GM12864 (cell line): ENCODE results near the gene VILL.

ENCODE experiments used
- DNase-seq: peaks from one replicate; pipeline ENCODE4 v3.0.0-alpha.2; 2011; ENCODE audit warnings: low read depth
- H3K4me3 ChIP-seq: 2 replicates; pipeline ENCODE4 v1.5.1; 2011; ENCODE audit warnings: mild to moderate bottlenecking, low read depth, low read length, control low read depth
- TF ChIP-seq, protein P1 (sequence below): IDR thresholded peaks from 2 replicates; pipeline ENCODE4 v1.5.1; 2011; ENCODE audit warnings: low read depth, mild to moderate bottlenecking, moderate library complexity, low read length, control low read depth, inconsistent platforms; ENCODE audit errors: missing control alignments

VILL gene

DNA sequence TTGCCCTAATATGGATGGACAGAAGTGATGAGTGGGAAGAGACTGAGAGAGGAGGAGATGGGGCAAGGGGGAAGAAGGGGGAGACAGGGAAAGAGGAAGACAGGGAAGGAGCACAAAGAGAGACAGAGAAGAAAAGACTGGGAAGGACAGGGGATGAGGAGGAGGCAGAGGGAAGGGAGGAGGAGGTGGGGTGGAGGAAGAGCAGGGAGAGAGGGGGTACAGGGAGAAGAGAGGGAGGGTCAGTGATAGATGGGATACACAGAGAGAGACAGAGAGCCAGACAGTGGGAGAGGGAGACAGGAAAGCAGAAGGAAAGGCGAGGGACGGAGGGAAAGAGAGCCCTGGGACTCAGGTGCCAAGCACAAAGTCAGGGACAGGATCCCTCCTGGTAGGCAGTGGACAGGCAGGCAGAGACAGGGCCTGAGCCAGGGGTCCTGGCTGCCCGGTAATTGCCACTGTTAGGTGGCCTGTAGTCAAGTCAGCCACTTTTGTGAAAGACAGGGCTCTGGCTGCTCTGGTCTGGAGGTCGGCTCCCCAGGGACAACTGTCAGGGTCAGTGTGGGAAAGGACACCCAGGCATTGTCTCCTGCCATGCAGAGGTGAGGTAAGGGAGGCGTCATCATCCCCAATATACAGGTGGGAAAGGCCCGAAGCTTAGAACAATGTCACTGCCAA lies 9.8 kb downstream of the VILL start:
- TF ChIP-seq, protein P1, sequence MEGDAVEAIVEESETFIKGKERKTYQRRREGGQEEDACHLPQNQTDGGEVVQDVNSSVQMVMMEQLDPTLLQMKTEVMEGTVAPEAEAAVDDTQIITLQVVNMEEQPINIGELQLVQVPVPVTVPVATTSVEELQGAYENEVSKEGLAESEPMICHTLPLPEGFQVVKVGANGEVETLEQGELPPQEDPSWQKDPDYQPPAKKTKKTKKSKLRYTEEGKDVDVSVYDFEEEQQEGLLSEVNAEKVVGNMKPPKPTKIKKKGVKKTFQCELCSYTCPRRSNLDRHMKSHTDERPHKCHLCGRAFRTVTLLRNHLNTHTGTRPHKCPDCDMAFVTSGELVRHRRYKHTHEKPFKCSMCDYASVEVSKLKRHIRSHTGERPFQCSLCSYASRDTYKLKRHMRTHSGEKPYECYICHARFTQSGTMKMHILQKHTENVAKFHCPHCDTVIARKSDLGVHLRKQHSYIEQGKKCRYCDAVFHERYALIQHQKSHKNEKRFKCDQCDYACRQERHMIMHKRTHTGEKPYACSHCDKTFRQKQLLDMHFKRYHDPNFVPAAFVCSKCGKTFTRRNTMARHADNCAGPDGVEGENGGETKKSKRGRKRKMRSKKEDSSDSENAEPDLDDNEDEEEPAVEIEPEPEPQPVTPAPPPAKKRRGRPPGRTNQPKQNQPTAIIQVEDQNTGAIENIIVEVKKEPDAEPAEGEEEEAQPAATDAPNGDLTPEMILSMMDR: no peak
- no peak overlapping the region for H3K4me3 ChIP-seq
- no peak for DNase-seq

DNA sequence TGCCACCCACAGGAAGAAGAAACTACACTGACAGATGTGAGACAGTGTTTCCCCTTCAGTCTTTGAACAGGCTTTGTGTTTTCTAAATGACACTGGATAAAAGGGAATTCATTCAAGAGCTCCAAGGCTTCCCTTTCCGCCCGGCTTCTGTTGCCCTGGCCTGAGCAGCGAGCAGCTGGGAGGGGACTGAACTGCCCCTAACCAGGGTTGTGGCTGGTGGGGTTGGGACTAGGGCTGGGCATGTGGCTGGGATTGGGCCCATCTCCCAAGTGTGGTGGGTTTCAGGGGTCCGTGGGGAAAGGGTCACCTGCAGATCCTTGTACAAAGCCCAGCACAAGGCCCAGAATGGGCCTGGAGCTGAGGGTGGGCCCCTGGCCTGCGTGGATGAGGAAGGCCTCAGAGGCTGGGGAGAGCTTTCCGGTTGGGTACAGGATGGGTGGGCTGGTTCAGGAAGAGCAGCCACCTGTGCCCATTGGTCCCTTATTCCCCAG lies 10.4 kb downstream of the VILL start:
- DNase-seq: no peak
- TF ChIP-seq, protein P1: no peak
- no peak overlapping the region for H3K4me3 ChIP-seq

DNA sequence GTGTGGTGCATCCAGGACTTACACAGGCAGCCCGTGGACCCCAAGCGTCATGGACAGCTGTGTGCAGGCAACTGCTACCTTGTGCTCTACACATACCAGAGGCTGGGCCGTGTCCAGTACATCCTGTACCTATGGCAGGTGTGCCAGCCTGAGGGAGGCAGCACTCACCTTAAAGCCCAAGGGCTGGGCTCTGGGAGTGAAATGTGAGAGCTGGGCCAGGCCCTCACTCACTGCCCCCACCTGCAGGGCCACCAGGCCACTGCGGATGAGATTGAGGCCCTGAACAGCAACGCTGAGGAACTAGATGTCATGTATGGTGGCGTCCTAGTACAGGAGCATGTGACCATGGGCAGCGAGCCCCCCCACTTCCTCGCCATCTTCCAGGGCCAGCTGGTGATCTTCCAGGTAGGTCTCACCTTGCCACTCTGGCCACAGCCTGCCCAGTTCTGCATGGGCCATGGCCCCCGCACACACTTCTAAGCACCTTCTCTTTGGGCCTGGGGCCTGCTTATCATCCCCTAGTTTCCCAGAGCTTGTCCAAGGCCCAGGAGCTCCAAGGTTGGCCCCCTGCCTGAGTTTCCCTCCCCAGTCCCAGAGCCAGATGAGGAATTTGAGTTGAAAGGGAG lies 11.0 kb downstream of the VILL start:
- no peak overlapping the region for H3K4me3 ChIP-seq
- DNase-seq: no peak
- TF ChIP-seq, protein P1: peak; percentile 22

DNA sequence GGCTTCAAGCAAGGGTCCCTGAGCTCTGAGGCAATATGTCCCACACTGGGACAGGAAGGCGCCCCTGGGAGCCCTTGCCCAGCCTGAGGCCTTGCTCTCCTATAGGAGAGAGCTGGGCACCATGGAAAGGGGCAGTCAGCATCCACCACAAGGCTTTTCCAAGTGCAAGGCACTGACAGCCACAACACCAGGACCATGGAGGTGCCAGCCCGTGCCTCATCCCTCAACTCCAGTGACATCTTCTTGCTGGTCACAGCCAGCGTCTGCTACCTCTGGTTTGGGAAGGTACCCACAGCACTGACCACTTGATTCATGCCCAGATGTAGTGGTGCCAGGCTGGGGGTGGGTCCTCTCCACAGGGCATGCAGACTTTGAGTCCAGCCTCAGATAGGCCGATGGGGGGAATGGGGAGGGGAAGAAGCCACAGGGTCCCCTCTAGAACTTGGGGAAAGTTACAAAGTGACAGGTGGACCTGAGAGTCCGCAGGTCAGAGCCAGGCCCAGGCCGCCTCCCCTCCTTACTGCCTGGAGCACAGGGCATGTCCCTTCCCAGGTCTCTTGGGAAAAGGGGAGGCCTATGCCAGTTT lies 11.8 kb downstream of the VILL start:
- TF ChIP-seq, protein P1: no peak
- no peak for DNase-seq
- no peak overlapping the region for H3K4me3 ChIP-seq

DNA sequence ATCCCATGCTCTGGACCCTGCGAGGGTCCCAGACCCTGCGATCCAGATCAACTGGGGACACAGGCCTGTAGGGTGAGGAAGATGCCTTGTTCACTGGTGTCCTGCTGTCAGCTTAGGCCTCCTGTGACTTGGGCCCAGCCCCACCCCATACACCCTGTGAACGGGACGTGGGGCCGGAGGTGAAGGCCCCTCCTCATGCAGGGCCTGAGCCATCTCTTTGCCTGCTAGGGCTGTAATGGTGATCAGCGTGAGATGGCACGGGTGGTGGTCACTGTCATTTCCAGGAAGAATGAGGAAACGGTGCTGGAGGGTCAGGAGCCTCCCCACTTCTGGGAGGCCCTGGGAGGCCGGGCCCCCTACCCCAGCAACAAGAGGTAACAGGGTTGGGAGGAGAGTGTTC lies 12.4 kb downstream of the VILL start:
- DNase-seq: no peak
- TF ChIP-seq, protein P1: no peak
- no peak overlapping the region for H3K4me3 ChIP-seq

DNA sequence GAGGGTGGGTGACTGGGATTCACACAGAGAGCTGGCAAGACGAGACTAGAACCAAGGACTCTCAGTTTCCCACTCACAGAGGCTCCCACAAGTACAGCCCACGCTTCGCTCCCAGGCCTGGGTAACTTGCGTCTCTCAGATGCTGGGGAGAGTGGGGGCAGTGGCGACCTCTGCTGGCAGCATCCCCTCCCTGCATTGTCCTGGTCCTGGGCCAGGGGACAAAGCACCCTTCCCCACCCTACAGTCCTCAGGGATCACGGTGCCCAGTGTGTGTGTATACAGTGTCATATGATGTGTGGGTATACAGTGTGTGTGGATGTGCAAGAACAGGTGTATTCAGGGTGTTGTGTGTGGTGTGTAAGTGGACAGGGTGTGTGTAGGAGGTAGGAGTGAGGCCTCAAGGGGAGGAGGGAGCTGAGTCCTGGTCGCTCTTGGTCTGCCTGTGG lies 12.8 kb downstream of the VILL start:
- DNase-seq: no peak
- H3K4me3 ChIP-seq: no peak overlapping the region
- TF ChIP-seq, protein P1: peak; percentile 92
